Measurements from ENCODE around the gene ARHGAP4.

The ARHGAP4 gene

DNA sequence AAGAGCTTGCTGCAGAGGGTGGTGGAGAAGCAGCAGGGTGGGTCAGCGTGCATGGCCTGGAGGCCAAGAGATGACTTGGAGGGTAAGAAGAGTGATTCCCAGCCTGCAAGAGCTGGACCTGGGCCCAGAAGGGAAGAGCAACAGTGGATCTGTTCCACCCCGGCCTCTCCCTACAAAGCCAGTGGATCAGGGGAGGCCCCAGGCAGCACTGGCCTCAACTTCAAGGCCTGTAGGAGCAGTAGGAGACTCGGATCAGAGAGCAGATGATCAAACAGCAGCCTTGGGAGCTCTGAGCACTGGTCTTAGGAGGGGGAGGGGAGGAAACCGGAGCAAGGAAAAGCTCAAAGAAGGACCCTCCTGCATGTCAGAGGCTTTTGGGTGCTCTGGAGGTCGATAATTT is 47.7 kb downstream of the ARHGAP4 start:
- DNase-seq (ENCODE audit: low read depth in 2 of 2) = no peak
- TF ChIP-seq, protein P1, sequence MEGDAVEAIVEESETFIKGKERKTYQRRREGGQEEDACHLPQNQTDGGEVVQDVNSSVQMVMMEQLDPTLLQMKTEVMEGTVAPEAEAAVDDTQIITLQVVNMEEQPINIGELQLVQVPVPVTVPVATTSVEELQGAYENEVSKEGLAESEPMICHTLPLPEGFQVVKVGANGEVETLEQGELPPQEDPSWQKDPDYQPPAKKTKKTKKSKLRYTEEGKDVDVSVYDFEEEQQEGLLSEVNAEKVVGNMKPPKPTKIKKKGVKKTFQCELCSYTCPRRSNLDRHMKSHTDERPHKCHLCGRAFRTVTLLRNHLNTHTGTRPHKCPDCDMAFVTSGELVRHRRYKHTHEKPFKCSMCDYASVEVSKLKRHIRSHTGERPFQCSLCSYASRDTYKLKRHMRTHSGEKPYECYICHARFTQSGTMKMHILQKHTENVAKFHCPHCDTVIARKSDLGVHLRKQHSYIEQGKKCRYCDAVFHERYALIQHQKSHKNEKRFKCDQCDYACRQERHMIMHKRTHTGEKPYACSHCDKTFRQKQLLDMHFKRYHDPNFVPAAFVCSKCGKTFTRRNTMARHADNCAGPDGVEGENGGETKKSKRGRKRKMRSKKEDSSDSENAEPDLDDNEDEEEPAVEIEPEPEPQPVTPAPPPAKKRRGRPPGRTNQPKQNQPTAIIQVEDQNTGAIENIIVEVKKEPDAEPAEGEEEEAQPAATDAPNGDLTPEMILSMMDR (IDR thresholded peaks at IDR 0.05; ENCODE audit: low read depth, low read length) = no peak
- no peak overlapping the region for H3K4me3 ChIP-seq (replicated peaks in 1 of 2; ENCODE audit: low read depth in 2 of 2, low read length in 2 of 2)

DNA sequence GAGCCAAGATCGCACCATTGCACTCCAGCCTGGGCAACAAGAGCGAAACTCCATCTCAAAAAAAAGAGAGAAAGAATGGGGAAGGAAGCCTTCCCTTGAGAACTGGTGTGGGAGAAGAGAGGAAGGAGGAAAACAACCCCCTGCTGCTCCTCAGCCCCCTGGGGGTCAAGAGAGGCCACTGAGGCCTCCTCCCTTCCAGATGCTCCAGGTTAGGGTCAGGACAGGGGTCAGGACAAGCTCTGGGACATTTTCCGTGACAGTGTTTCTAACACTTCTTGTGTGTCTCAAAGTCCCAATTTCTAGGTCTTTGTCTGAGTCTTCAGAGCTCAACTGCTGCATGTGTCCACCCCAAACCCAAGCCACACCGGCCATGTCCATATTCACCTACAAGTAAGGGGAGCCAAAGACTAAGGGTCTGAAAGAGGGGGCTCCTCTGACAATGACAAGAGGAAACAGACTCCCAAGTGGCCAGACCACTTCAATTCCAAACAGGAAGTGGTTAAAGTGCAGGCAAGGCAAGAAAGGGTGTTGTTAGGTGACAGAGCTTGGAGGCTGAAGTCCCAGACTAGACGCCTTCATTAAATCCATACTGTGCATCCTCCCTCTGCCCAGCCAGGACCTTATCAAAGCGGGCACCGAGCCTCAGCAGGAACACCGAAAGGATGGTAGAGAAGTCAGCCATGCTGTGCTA is 48.3 kb downstream of the ARHGAP4 start:
- DNase-seq (ENCODE audit: low read depth in 2 of 2) = no peak
- H3K4me3 ChIP-seq (replicated peaks in 1 of 2; ENCODE audit: low read depth in 2 of 2, low read length in 2 of 2) = no peak overlapping the region
- TF ChIP-seq, protein P1 (IDR thresholded peaks at IDR 0.05; ENCODE audit: low read depth, low read length) = no peak

DNA sequence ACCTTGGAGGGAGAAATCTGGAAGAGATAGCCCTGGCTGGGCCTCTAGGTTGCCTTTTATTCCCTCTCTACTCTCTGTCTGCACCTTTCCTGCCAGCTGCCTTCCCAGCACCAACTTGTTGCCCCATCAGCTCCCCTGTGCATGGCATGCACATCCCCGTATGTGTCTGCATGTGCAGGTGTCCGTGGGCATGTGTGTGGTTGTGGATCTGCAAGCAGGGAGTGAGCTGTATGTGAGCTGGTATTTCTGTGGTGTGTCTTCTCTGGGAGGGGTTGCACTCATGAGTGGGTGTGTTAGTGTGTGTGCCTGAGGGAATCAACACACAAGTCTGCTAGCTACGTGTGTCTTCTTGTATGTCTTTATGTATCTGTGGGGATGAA is 50.0 kb downstream of the ARHGAP4 start:
- H3K4me3 ChIP-seq (replicated peaks in 1 of 2; ENCODE audit: low read depth in 2 of 2, low read length in 2 of 2) = no peak overlapping the region
- TF ChIP-seq, protein P1 (IDR thresholded peaks at IDR 0.05; ENCODE audit: low read depth, low read length) = no peak

DNA sequence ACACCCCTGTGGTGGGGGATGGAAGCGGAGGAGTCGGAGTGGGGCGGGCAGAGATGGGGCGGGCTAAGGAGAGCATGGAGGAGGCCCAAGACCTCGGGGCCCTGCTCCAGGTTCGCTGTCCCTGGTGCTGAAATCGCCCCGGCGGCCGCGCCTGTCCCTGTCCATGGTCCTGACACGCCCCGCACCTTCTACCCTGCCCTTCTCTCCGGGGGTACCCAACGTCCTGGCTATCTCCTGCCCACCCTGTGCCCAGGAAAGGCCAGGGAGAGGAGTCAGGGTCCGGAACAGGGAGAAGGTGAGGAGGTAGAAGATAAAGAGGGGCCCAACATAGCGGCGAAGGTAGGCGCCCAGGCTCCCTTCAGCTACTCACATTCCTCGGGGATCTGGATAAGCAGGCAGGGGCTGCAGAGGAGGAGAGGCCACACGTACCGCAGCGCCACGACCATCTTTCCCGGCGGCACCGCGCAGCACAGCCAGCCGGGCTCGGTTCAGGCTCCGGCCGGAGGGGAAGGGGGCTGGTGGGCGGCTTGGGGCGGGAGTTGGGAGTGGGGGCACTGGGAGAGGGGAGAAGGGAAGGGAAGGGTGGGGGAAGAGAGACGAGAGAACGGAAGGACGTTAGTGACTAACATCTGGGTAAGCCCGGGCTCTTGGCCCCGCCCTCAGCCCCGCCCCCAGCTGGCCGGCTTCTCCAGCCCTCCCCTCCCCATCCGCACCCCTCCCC is 50.5 kb downstream of the ARHGAP4 start:
- no peak overlapping the region for H3K4me3 ChIP-seq (replicated peaks in 1 of 2; ENCODE audit: low read depth in 2 of 2, low read length in 2 of 2)
- TF ChIP-seq, protein P1 (IDR thresholded peaks at IDR 0.05; ENCODE audit: low read depth, low read length) = no peak
- DNase-seq (ENCODE audit: low read depth in 2 of 2) = peak; percentile 26 to 44

More for the DNA sequence above, 50.0 kb downstream of the ARHGAP4 start:
- no peak for DNase-seq (ENCODE audit: low read depth in 2 of 2)

DNA sequence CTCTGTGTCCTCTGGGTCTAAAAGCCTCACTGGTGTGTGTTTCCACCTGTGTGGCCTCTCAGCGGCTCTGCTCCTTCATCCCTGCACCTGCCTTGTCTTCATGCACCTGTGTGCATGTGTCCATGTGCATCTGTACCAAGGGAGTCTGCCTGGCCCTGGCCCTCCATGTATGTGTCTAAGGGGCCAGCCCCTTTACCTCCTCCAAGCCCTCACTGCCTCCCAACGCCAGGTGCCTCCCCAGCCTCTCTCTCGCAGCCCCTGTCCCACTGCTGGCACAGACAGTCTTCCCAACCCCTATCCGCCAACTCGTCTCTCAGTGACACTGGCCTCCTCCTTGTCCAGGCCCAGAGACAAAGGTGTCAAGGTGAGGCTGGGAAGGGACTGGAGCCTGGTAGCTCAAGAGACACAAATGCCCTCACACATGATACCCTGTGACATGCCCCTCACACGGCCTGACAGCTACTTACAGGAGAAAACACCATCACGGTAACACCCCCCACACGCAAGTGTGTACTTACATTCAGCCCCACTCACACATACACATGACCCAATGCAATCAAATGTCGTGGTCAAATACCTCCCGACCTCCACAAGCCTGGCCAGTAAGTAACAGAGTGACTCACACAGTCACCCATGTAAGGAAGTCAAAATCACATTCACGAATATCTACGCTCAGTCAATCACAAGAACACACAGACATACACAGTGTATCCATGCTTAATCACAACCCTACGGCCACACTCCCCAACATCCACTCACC is 51.5 kb downstream of the ARHGAP4 start:
- TF ChIP-seq, protein P1 (IDR thresholded peaks at IDR 0.05; ENCODE audit: low read depth, low read length) = no peak
- DNase-seq (ENCODE audit: low read depth in 2 of 2) = peak in 1 of 2 donors; percentile 1
- H3K4me3 ChIP-seq (replicated peaks in 1 of 2; ENCODE audit: low read depth in 2 of 2, low read length in 2 of 2) = no peak overlapping the region

DNA sequence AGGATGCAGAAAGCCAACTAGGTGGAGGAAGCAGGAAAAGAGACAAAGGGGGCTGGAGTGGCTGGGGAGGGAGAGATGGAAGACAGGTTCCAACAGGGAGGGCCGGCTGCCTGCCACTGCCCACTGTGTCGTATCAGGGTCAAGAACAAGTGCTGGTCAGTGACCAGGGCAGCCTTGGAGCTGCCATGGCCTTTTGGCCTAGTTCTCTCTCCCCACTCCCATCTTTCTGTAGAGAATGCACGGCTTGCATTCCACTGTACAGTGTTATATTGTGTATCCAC is 52.0 kb downstream of the ARHGAP4 start:
- H3K4me3 ChIP-seq (replicated peaks in 1 of 2; ENCODE audit: low read depth in 2 of 2, low read length in 2 of 2) = no peak overlapping the region
- DNase-seq (ENCODE audit: low read depth in 2 of 2) = no peak
- TF ChIP-seq, protein P1 (IDR thresholded peaks at IDR 0.05; ENCODE audit: low read depth, low read length) = no peak
